Body of pancreas (tissue), 4 donors: ENCODE results near the gene DMRT1.

ENCODE experiments used
- POLR2A ChIP-seq, 3 donors: fragments of 450-650 bp; IDR thresholded peaks; one replicate each; pipeline ENCODE4 v1.6.1; 2016; ENCODE audit warnings: antibody characterized with exemption in 3 of 3, mild to moderate bottlenecking in 2 of 3
- TF ChIP-seq, protein P1 (sequence below), 7 experiments: fragments of 450-650 bp in 4 of 7; fragments of 200-600 bp in 3 of 7; sonication (generic) in 3 of 7; IDR thresholded peaks; one replicate each; pipeline ENCODE4 v1.5.1; 2016 to 2019; ENCODE audit warnings: antibody characterized with exemption in 7 of 7

DNA sequence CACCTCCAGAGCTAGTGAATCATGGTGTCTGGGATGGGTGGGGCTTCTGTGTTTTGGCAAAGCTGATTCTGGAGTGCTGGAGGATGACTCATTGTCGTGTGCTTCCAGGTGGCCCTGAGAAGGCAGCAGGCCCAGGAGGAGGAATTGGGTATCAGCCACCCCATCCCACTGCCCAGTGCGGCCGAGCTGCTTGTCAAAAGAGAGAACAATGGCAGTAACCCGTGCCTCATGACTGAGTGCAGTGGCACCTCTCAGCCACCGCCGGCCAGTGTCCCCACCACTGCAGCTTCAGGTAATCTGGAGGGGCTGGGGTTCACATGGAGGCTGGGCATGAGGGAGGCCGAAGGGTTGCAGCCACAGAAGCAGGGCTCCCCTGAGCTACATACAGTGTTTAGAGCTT, 5.4 kb downstream of the DMRT1 start:
- TF ChIP-seq, protein P1, sequence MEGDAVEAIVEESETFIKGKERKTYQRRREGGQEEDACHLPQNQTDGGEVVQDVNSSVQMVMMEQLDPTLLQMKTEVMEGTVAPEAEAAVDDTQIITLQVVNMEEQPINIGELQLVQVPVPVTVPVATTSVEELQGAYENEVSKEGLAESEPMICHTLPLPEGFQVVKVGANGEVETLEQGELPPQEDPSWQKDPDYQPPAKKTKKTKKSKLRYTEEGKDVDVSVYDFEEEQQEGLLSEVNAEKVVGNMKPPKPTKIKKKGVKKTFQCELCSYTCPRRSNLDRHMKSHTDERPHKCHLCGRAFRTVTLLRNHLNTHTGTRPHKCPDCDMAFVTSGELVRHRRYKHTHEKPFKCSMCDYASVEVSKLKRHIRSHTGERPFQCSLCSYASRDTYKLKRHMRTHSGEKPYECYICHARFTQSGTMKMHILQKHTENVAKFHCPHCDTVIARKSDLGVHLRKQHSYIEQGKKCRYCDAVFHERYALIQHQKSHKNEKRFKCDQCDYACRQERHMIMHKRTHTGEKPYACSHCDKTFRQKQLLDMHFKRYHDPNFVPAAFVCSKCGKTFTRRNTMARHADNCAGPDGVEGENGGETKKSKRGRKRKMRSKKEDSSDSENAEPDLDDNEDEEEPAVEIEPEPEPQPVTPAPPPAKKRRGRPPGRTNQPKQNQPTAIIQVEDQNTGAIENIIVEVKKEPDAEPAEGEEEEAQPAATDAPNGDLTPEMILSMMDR (IDR thresholded peaks at IDR 0.05): no peak
- no peak for TF ChIP-seq POLR2A (IDR thresholded peaks at IDR 0.05)
